ENCODE data around the gene N4BP2L2. TPM values are rescaled to one million over a fixed set of nuclear protein-coding genes. Genes with fewer than 3 reads are reported as not detected.
A peak's percentile ranks its signal among the peaks of the same experiment; 100 is the strongest.

N4BP2L2 gene
- total RNA-seq, 1 donor from 2014 or later = 125 TPM

DNA sequence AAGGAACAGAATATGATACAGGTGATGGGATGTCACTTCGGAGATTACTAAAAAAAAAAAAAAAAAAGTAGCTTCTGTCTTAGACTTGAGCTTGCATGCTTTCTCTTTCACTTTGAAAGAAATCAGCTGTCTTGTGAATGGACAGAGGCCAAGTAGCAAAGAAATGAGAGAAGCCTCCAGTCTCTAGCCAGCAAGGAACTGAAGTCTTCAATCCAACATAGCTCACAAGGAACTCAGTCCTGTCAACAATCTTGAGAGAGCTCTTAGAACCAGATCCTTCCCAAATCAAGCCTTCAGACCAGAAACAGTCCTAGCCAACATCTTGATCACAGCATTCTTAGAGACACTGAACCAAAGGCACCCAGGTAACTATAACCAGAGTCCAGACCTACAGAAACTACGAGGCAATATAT lies 7.7 kb downstream of the N4BP2L2 start:
- peak; percentile 29 for DNase-seq (ENCODE audit: low spot score)

DNA sequence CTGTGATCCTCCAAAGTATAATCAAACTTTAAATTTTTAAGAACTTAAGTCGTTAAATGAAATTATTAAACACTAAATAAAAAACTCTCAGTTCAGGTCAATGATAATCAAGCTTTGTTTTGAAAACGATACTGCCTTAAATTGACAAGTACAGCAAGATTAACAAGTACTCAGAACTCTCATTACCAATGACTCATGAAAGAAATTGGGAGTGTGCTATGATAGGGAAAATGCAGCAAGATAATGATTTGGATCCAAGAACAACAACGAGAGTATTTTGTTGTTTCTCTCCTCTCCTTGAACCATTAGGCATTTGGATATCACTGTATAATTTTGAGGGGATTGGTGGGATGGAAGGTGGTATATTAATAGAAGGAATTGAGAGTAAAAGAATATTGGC lies 10.2 kb downstream of the N4BP2L2 start:
- DNase-seq (ENCODE audit: low spot score) = no peak

DNA sequence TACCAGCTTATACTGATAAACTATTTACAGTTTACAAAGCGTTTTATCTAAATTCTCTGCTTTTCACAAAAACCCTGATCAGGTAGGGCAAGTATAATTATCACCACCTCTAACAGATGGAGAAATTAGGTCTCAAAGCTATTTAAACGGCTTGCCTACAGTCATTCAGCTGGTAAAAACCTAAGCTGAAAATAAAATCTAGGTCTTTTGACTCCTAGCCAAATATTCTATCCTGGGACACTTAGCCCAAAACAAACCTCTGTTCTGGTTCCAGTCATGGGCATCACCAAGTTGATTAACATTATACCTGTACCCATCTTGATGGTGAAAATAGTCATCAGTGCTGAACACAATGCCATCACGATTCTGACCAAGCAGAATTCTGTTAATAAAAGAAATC lies 11.4 kb downstream of the N4BP2L2 start:
- no peak for DNase-seq (ENCODE audit: low spot score)

- no peak for DNase-seq (ENCODE audit: low spot score)
Measured at GRCh38 chr13:32525766-32526165, 12.8 kb downstream of the N4BP2L2 start.

- no peak for DNase-seq (ENCODE audit: low spot score)
Measured at GRCh38 chr13:32515246-32515645, 23.3 kb downstream of the N4BP2L2 start.

- no peak for DNase-seq (ENCODE audit: low spot score)
Measured at GRCh38 chr13:32511482-32511881, 27.1 kb downstream of the N4BP2L2 start.

DNA sequence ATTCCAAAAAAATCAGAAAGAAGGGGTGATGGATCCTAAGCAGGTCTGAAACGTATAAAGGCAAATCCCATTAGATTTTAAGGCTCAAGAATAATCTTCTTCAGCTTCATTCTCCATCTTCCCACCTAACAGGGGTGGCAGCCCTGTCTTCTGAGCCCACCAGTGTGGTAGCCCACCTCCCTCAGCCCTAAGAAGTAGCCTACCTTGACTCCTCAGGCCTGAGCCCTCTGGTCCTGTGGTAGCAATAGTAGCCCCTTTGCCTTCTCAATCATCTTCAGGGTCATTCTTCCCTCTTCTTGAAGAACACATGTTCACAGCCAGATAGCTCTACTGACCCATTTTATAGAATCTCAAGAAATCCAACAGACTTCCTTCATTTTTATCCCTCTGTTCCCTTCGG lies 33.7 kb downstream of the N4BP2L2 start:
- no peak for DNase-seq (ENCODE audit: low spot score)

DNA sequence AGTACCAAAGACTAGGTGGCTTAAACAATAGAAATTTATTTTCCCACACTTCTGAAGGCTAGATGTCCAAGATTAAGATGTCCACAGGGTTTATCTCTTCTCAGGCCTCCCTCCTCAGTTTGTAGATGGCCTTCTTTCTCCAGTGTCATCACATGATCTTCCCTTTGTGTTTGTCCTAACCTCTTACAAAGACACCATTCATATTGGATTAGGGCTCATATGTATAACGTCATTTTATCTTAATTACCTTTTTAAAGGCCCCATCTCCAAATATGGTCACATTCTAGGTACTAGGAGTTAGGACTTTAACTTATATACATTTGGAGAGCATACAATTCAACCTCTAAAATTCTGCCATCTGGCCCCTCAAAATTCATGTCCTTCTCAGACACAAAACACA lies 34.3 kb downstream of the N4BP2L2 start:
- no peak for DNase-seq (ENCODE audit: low spot score)

- no peak for DNase-seq (ENCODE audit: low spot score)
Measured at GRCh38 chr13:32503727-32504126, 34.9 kb downstream of the N4BP2L2 start.

DNA sequence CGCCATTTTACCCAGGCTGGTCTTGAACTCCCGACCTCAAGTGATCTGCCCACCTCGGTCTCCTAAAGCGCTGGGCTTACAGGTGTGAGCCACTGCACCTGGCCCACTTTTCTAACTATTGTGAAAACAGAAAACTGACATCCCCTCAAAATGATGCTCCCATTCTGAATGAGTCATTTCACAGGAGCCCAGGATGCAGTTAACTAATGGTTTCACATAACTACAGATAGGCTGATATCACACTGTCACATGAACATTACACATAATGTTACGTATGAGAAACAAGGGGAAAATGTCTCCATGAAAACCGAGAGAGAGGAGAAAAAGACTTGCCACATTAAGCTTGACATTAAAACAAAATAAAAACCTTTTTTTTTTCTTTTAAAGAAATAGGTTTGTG lies 37.5 kb downstream of the N4BP2L2 start:
- DNase-seq (ENCODE audit: low spot score) = no peak

DNA sequence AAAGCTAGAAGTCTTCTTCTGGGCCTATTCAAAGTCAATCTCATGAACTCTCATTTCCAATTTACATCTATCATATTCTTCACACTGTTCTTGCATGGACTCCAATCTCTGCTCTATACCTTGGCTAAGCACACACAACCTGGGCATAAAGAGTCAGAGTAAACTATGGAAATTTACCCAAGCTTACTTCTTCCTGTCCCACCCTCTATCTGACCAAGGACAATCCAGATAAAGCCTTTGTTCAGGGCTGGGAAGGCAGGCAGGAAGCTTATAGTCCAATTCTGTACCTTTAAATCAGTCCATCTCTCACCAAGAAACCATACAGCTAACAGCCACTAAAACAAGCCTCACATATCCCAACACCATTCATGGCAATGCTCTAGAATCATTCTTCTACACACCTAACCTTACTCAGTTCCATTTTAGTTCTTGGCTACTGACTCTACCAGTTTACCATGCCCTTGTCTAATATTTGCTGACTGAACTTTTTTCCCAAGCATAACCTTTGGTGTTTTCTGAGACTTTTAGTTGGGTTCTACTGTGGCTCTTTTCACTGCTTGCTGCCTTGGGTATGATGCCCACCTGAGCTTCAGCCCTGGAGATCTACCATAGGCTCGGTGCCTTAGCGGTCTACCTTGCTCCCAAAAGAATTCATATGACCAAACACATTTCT lies 38.9 kb downstream of the N4BP2L2 start:
- no peak for DNase-seq (ENCODE audit: low spot score)

DNA sequence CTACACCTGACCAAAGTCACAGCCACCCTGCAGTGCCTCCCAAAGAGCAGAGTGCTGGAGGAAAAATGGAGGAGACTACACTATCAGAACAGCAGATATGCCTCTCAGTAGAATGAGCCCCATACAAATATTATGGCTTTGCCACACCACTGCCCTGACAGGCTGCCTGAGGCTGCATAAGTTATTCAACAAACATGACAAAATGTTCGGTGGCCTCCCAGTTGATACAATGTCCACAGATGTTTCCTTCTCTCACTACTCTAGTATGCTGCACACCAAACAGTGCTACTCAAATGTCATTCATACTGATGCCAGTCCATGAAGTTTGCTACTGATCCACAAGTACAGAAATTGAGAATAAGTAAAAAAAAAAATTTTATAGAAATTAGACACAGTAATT lies 41.0 kb downstream of the N4BP2L2 start:
- no peak for DNase-seq (ENCODE audit: low spot score)

DNA sequence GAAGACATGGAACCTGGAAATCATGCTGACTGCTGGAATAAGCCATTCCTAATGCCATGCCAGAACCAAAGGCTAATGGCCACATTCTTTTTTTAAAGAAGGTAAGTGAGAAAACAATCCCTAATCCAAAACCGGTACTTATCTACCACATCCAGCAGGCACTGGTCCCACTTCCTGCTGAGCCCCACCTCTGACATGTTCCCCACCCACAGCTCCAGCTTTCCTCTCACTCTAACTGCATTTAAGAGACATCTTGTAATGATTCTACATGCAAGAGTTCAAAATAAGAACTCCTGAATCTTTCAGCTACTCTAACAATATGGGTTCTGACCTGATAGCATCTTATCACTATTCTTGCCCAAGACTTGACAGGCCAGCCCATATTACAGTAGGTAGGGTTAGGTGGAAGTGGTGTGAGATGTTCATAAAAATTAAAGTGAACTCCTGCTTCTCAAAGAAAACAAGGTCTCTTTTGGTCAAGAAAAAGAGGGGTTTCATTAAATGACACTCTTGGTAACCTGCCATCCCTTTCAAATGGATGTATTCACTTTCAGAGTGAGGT lies 41.9 kb downstream of the N4BP2L2 start:
- DNase-seq (ENCODE audit: low spot score) = no peak

GRCh38 chr13:32495841-32496240 lies 42.8 kb downstream of the N4BP2L2 start:
- DNase-seq (ENCODE audit: low spot score) = no peak

GRCh38 chr13:32495429-32495828 lies 43.2 kb downstream of the N4BP2L2 start:
- DNase-seq (ENCODE audit: low spot score) = no peak

DNA sequence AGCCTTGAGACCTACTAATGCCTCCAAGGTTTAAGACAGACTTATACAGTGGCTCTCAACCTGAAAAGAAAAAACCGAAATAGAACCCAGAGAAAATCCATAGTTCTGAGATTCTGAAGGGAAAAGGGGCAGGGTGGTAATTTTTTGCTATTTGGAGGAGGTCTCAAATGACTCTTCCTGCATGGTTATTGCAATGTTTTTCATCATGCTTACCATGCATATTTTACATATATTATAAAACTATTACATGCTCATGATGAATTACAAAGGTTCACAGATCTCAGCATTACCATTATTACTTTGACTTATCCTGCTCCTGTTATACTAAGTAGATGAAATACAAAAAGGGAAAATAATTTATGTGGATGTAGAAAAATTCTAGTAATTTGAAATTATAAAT lies 47.6 kb downstream of the N4BP2L2 start:
- DNase-seq (ENCODE audit: low spot score) = no peak

DNA sequence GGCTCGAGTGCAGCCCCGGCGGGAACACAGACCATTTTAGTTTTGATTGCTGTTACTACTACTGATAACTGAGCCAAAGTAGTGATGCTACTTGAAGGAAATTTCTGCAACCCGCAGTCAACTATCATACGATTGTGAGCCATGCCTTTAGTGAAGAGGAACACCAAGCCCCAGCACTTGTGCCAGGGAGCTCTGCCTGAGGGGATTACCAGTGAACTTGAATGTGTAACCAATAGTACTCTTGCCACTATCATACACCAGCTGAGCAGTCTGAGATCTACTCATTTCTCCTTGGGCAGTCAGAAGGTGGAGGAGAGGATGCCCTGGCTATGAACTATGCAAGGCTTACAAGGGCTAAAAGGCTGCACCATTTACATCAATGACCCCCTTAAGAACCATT lies 61.7 kb downstream of the N4BP2L2 start:
- no peak for DNase-seq (ENCODE audit: low spot score)

DNA sequence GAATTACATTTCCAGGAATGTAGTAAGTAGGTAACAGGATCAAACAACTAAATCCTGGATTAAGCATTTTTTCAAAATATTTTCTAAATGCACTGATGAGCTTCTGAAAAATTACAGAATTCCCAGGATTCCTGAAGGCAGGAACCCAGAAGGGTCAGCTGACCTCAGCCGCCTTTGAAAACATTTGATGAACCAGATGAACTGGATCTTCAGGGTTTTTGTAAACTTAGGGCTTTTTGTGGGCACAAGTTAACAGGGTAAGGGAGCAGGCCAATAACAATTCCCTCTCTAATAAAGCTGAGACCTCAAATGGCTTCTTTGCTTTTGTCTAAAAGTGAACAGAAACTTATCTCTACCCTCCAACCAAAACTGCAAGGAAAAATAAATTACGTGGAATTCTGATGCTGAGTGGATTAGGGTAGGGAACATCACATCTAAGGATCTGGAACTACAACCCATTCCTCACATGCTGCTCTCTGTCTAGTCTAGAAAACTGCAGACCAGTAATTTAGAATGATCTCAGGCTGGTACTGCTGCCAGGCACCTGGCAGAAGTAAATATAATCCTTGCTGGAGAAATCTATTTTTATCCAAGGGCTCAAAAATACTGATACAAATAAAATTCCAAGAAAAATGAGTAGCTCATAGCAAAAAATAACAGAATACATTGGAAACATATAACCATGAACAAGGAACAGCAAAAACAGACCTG lies 62.4 kb downstream of the N4BP2L2 start:
- no peak for DNase-seq (ENCODE audit: low spot score)

DNA sequence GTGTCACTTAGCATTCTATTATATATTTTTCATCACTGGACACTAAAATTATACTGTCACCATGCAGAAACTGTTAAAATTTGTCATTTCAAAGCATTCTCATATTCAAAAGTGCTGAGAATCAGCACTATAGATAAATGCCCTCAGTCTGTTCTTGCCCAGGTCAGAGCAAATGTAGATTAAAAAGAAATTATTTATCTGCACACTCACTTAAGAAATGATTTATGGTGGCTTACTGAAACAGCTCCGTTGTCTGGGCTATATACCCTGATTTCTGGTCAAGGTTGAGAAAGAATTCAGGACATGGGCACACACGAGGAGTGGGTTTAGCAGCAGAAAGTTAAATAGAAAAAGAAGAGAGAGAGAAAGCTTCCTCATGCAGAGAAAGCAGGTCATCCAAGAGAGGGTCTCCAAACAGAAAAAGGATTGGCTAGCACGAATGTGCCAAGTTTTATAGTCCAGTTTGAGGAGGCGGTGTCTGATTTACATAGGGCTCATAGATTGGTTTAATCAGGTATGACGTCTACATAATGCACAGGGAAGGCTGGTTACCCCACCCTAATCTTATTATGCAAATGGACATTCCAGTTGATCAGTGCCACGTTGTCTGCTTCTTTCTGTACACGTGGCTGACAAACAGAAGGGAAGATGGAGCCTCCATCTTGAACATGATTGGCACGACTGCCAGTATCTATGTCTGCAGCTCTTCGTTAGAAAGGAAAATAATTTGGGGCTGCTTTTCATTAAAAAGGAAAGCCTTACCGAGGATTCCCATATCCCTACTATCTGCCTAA lies 63.4 kb downstream of the N4BP2L2 start:
- no peak for DNase-seq (ENCODE audit: low spot score)

- no peak for DNase-seq (ENCODE audit: low spot score)
Measured at GRCh38 chr13:32473650-32474049, 64.9 kb downstream of the N4BP2L2 start.

- no peak for DNase-seq (ENCODE audit: low spot score)
Measured at GRCh38 chr13:32472194-32472621, 66.4 kb downstream of the N4BP2L2 start.

GRCh38 chr13:32471187-32471922 lies 67.2 kb downstream of the N4BP2L2 start:
- no peak for DNase-seq (ENCODE audit: low spot score)

All from mucosa of gallbladder (tissue), 1 donor.